ENCODE results near the gene GALNS. TPM values are rescaled to one million over a fixed set of nuclear protein-coding genes. Genes with fewer than 3 reads are reported as not detected.

GALNS gene
- total and polyA plus RNA-seq, 2 of the 13 experiments (the other 11 are each of a cell fraction or from before 2014, with no cell fraction given): 9.2 to 9.8 TPM

GRCh38 chr16:88784074-88784855, 72.5 kb downstream of the GALNS start (continued):
- TF ChIP-seq LBX2 (CRISPR knock-in tag; IDR thresholded peaks at IDR 0.05; ENCODE audit: borderline replicate concordance): no peak
- TF ChIP-seq FOXA1 (IDR thresholded peaks at IDR 0.05): no peak
- 0 out of 2 replicates have a peak, but pooled peaks have one; percentile 6 for TF ChIP-seq FOXA1 (CRISPR knock-in tag; IDR thresholded peaks at IDR 0.05)
- no peak for TF ChIP-seq ATM (IDR thresholded peaks at IDR 0.05; ENCODE audit: borderline replicate concordance)
- TF ChIP-seq RBFOX2 (IDR thresholded peaks at IDR 0.05; ENCODE audit: low read depth, low read length): peak; percentile 72
- TF ChIP-seq SP1 (IDR thresholded peaks at IDR 0.05): no peak
- TF ChIP-seq SP1 (CRISPR knock-in tag; IDR thresholded peaks at IDR 0.05): peak; percentile 44; the same call in 1 of the 2 replicates
- 0 out of 2 replicates have a peak, but pooled peaks have one; percentile 78 for TF ChIP-seq ZNF572 (CRISPR knock-in tag; IDR thresholded peaks at IDR 0.05)
- TF ChIP-seq KLF6 (CRISPR knock-in tag; IDR thresholded peaks at IDR 0.05): 0 out of 2 replicates have a peak, but pooled peaks have one; percentile 46
- TF ChIP-seq, protein P1, sequence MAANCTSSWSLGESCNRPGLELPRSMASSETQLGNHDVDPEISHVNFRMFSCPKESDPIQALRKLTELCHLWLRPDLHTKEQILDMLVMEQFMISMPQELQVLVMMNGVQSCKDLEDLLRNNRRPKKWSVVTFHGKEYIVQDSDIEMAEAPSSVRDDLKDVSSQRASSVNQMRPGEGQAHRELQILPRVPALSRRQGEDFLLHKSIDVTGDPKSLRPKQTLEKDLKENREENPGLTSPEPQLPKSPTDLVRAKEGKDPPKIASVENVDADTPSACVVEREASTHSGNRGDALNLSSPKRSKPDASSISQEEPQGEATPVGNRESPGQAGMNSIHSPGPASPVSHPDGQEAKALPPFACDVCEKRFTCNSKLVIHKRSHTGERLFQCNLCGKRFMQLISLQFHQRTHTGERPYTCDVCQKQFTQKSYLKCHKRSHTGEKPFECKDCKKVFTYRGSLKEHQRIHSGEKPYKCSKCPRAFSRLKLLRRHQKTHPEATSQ (CRISPR knock-in tag; IDR thresholded peaks at IDR 0.05; ENCODE audit: borderline replicate concordance): no peak
- 0 out of 2 replicates have a peak, but pooled peaks have one; percentile 39 for TF ChIP-seq BRD4 (CRISPR knock-in tag; IDR thresholded peaks at IDR 0.05)
- TF ChIP-seq DRAP1 (CRISPR knock-in tag; IDR thresholded peaks at IDR 0.05): peak; percentile 28; the same call in 1 of the 2 replicates
- TF ChIP-seq CREB1 (IDR thresholded peaks at IDR 0.05): no peak
- no peak for TF ChIP-seq CREB1 (CRISPR knock-in tag; IDR thresholded peaks at IDR 0.05)
- TF ChIP-seq, protein P2, sequence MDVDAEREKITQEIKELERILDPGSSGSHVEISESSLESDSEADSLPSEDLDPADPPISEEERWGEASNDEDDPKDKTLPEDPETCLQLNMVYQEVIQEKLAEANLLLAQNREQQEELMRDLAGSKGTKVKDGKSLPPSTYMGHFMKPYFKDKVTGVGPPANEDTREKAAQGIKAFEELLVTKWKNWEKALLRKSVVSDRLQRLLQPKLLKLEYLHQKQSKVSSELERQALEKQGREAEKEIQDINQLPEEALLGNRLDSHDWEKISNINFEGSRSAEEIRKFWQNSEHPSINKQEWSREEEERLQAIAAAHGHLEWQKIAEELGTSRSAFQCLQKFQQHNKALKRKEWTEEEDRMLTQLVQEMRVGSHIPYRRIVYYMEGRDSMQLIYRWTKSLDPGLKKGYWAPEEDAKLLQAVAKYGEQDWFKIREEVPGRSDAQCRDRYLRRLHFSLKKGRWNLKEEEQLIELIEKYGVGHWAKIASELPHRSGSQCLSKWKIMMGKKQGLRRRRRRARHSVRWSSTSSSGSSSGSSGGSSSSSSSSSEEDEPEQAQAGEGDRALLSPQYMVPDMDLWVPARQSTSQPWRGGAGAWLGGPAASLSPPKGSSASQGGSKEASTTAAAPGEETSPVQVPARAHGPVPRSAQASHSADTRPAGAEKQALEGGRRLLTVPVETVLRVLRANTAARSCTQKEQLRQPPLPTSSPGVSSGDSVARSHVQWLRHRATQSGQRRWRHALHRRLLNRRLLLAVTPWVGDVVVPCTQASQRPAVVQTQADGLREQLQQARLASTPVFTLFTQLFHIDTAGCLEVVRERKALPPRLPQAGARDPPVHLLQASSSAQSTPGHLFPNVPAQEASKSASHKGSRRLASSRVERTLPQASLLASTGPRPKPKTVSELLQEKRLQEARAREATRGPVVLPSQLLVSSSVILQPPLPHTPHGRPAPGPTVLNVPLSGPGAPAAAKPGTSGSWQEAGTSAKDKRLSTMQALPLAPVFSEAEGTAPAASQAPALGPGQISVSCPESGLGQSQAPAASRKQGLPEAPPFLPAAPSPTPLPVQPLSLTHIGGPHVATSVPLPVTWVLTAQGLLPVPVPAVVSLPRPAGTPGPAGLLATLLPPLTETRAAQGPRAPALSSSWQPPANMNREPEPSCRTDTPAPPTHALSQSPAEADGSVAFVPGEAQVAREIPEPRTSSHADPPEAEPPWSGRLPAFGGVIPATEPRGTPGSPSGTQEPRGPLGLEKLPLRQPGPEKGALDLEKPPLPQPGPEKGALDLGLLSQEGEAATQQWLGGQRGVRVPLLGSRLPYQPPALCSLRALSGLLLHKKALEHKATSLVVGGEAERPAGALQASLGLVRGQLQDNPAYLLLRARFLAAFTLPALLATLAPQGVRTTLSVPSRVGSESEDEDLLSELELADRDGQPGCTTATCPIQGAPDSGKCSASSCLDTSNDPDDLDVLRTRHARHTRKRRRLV (CRISPR knock-in tag; IDR thresholded peaks at IDR 0.05): no peak
- TF ChIP-seq ZBTB8A (CRISPR knock-in tag; IDR thresholded peaks at IDR 0.05; ENCODE audit: borderline replicate concordance, low read depth): no peak
- TF ChIP-seq ZNF225 (CRISPR knock-in tag; IDR thresholded peaks at IDR 0.05): 0 out of 2 replicates have a peak, but pooled peaks have one; percentile 75
- no peak; the same call in 1 of the 2 replicates for TF ChIP-seq JDP2 (CRISPR knock-in tag; IDR thresholded peaks at IDR 0.05; ENCODE audit: borderline replicate concordance)
- 0 out of 2 replicates have a peak, but pooled peaks have one; percentile 25 for TF ChIP-seq RXRB (CRISPR knock-in tag; IDR thresholded peaks at IDR 0.05; ENCODE audit: borderline replicate concordance)
- TF ChIP-seq ZBTB46 (CRISPR knock-in tag; IDR thresholded peaks at IDR 0.05; ENCODE audit: borderline replicate concordance): no peak
- TF ChIP-seq ESRRA (CRISPR knock-in tag; IDR thresholded peaks at IDR 0.05; ENCODE audit: low read depth): no peak
